Stomach (tissue), 4 donors: ENCODE results near the gene SERPINA5.

Experiments
- POLR2A ChIP-seq, 4 donors: fragments of 450-650 bp; IDR thresholded peaks; one replicate each; pipeline ENCODE4 v1.6.1; 2016; ENCODE audit warnings: antibody characterized with exemption in 4 of 4, control low read depth in 2 of 4, mild to moderate bottlenecking in 1 of 4, moderate library complexity in 1 of 4
- POLR2AphosphoS5 ChIP-seq, 3 donors: sonication (generic); formaldehyde crosslinking; IDR thresholded peaks; one replicate each; pipeline ENCODE4 v1.6.1; 2016; ENCODE audit warnings: antibody characterized with exemption in 3 of 3

GRCh38 chr14:94574336-94574735 lies 6.9 kb upstream of the SERPINA5 start:
- TF ChIP-seq POLR2AphosphoS5 (IDR thresholded peaks at IDR 0.05) (no peak), POLR2A (IDR thresholded peaks at IDR 0.05) (no peak)
